GM04504 (cell line): ENCODE results near the gene SF3A1.

Experiments used
- DNase-seq: peaks from one replicate; pipeline ENCODE4 v3.0.0-alpha.2; 2012; ENCODE audit warnings: low read depth

Gene SF3A1

DNA sequence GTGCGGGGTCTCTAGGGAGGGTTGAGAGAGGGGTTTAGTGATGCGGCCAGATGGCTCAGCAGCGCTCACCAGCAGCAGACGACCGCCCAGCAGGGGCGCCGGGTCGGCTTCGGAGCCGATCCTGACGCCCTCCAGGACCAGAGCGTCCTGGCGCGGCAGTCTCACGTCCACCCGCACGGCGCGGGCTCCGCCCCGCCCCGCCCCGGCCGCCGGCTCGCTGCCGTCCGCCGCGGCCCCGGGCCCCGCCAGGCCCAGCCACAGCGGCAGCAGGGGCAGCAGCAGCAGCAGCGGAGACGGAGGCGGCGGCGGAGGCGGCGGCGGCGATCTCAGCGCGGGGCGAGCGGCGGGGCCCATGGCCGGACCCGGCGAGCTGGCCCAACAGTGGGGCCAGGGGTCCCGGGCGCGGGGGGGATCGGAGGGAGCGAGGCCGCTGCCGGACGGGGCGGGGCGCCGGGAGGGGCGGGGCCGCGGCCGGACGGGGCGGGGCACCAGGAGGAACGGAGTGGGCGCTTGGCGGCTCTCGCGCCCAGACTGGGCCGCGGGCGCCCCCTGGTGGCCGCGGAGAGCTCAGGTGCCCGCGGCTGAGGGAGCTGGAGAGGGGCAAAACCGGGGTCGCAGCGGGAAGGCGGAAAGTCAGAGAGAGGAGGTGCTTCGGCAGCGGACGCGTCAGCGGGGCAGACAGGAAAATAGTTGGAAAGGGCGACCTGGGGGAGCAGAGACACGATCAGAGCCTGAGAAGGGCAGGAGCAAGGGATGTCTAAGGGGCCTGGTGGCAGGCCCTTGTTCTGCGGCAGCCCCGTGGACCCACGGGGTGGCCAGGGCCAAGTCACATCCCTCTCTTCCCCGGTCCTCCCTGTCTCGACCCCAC is 30.5 kb upstream of the SF3A1 start, which contains the start of gene RNF215:
Gene RNF215 (minus strand): TSS at position 452 of the 868 bp plus-strand sequence. CDS start 98 bp downstream, at position 354.
- DNase-seq = peak; percentile 53

DNA sequence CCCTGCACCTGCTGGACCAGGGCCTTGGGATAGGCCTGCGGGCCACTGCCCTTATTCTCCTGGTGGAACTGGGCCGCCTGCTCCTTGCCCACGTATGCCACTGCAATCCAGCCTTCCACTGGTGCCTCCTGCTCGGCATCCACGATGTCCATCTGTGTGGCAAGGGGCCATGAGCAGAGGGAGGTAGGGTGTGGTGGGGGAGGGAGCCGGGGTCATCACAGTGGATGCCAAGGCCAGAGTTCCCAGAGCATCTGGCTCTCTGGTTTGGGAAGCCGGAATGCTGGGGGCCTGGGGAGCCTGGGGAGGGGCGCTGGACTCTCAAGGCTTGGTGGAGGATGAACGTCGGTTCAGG is 29.9 kb upstream of the SF3A1 start:
- DNase-seq = no peak

DNA sequence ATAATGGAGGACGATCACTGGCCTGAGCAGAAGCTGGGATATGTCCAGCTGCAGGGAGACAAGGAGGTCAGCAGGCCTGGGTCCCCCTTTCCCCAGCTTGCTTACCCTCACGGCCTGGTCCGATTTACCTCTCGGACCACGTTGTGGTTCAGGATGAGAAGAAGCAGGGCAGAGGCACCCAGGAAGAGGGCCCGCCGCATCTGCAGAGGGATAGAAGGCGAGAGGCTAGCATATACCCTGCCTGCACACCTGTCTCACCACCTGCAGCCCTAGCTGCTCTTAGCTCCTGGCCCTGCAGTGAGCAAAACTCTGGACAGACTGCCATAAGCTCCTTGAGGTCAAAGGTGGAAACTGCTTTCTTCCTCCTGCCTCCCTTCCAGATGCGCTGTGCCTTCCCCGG is 29.2 kb upstream of the SF3A1 start:
- no peak for DNase-seq

DNA sequence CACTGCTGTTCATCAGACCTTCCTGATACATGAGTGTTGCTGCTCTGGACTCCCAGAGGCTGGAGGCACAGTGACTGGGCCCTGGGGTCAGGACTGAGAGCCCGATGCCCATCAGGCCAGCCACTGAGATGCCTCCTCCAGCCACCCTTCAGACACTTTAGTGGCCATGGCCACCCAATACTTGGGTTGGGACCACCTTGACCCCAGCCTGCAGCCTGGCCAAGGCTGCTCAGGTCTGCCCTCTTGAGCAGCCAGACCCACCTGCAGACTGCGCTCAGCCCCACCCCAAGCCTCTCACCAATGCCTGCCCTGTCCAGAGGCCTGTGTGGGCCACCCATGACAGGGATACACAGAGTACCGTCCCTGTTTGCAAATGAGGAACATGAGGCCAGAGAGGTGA is 26.4 kb upstream of the SF3A1 start:
- DNase-seq = no peak

DNA sequence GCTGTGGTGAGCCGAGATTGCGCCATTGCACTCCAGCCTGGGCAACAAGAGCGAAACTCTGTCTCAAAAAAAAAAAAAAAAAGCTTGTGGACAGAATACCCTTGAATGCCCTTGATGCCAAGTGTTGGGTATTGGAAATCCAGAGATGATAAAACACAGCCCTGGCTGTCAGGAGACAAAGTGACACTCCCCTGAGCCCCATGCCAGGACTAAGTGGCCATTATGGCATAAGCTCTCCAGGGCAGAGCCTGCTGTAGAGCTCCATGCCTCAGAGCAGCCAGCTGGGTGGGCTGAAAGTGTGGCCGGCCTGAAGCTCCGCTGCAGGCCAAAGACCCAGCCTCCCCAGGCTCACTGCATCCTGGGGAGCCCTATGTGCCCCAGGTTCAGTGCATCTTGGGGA is 25.6 kb upstream of the SF3A1 start:
- DNase-seq = no peak

DNA sequence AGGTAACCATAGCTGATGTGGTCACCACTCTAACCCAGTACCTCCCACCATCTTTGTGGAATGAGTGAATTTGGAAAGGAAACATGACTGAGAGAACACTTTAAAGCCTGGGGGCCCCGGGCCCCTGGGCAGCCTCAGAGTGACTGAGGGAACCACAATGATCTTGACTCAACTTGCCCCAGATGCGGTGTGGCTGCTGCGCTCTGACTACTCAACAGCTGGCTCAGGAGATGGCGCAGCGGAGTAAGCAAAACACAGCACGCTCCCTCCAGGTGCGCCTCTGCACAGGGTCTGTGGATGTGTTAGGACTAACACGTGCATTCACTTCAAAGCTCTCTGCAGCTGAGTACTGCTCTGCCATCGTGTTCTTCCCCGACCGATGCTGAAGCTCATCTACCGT is 24.6 kb upstream of the SF3A1 start:
- no peak for DNase-seq

DNA sequence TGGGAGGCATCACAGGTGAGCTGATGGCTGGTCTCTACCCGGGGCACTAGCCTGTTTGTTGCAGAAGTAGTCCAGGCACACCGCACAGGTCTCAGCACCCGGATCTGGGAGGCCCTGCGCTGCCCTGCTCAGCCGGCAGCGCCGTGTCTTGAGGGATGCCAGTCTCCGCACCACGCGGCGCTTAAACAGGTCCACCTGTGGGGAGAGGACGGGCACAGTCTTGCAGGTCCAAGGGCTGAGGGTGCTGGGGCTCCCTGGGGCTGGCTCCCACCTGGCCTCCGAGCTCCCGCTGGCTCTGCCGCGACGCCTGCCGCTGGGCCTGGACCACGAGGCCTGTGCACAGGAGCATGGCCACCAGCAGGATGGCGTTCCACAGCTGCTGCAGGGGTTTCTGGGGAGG is 23.3 kb upstream of the SF3A1 start:
- no peak for DNase-seq

DNA sequence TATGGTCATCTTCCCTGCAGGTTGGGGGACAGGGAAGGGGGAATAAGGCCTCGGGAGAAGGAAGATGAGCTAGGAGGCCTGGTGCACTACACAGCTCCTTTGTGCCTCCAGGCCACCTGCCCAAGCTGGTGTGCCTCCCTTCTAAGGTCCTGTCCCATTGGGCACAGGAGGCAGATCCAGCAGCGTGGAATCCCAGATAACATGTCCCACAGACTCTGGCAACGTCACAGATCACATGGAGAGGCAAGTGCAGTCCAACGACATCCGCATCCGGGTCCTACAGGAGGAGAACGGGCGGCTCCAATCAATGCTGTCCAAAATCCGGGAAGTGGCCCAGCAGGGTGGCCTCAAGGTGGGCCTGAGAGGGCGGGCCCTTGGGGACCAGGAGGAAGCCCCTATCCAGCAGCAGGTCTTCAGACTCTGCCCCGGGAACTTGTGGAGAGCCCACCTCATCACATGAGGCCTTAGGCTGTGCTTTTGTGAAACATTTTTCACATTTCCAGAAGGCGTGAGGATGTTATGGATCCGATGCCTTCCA is 18.7 kb upstream of the SF3A1 start:
- DNase-seq = no peak

DNA sequence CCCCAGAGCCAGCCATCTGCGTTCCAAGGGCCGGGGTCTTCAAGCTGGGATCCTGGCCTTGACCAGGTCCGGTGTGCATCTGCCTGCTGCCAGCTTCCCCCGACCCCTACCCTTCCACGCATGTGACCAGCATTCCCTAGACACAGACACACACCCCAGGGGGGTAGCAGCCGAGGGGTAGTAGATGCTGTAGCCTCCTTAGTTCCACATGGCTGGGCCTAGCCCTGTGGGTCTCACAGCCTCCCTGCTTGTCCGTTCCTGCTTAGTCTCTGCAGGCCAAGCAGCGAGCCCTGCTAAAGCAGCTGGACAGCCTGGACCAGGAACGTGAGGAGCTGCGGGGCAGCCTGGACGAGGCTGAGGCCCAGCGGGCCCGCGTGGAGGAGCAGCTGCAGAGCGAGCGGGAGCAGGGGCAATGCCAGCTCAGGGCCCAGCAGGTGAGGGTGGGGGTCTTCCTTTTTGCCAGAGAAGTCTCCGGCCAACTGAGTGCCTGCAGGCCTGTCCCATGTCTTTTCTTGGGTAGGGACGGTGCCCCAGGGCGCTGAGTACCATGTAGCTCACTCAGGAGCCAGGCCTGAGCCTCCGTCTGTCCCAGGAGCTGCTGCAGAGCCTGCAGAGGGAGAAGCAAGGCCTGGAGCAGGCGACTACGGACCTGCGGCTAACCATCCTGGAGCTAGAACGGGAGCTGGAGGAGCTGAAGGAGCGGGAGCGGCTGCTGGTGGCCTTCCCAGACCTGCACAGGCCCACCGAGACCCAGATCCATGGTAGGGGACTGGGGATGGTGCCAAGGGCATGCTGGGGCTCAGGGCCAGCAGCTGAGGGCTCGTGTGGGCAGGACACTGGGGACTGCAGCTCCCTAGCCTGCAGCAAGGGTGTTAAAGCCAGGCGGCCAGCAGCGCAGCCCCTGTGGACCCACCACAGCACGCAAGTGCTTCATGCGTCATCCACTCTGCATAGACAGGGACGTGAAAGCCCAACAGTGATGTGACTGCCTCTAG is 16.9 kb upstream of the SF3A1 start:
- no peak for DNase-seq

DNA sequence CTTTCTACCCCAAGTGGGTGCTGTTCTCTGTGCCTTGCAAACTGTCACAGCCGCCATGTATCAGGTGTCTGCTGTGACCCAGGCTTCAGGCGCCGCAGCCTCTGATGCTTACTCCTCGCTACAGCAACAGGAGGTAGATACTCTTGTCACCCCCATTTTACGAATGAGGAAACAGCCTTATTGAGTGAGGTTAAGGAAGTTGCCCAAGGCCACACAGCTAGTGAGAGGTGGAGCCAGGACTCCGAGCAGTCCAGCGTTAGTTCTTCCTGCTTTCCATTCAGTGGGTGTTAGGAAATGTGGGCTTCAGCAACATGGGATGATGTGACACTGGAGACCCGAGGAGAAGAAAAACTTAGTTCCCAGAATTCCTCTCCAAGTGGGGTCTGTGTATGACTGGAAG is 16.2 kb upstream of the SF3A1 start:
- DNase-seq = no peak

DNA sequence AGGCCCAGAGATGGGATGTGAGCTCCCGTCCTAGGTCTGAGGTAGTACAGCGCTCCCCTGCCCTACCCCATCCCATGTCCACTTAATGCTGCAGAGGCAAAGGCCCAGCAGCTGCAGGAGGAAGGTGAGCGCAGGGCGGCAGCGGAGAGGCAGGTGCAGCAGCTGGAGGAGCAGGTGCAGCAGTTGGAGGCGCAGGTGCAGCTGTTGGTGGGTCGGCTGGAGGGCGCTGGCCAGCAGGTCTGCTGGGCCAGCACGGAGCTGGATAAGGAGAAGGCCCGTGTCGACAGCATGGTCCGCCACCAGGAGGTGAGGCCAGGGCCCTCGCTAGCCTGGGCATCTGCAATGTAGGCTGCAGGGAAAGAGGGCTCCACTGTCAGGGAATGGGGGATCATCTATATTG is 15.3 kb upstream of the SF3A1 start:
- no peak for DNase-seq

DNA sequence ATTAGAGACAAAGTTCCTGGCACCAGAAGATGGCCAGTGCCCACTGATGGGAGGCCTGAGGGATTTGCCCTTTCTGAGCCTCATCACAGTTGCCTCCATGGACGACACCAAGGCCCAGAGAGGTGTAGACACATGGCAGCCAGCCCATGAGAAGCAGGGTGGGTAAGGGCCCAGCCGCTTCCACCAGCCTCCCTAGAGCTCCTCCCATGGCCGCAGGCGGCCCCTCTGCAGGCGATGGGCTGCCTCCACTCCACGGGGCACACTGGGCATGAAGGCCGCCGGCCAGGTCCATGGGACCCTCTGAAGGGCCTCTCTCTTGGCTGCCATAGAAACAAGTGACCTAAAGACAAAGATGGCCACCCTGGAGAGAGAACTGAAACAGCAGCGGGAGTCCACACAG is 14.6 kb upstream of the SF3A1 start:
- no peak for DNase-seq

DNA sequence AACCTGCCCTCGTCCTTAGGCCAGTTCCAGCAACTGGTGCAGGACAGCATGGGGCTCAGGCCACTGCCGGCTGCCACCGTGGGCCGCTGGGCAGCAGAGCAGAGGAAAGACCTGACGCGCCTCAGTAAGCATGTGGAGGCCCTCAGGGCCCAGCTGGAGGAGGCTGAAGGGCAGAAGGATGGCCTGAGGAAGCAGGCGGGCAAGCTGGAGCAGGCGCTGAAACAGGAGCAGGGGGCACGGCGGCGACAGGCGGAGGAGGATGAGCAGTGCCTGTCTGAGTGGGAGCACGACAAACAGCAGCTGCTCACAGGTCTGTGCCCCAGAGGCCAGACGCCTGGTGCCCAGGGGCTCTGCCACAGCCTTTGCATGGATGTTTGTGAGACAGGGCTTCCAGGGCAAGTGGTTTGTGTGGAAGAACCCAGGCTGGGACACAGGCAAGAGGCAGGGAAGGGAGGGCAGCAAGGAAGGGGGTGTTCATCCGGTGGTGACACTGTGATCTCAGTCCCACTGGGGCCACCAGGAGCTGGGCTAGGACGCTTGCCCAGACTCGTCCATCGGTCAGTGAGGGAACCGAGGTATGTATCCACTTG is 14.0 kb upstream of the SF3A1 start:
- no peak for DNase-seq

DNA sequence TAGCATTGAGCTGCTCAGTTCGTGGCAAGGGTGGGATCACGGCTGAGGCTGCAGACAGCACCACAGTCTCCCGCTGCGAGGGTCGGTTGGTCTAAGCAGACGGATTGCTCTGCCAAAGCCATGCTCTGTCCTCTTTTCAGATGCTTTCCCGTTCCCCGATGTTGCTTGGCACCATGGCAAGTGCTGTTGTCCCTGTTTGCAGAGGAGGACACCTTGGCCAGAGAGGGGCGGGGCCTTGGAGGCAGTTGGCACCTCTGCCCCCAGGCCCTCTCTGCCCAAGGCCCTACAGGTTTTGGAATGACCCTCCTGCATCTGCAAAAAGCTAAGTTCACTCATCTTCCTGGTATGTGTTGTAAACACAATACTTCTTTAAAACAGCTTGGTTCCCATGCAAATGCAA is 11.7 kb upstream of the SF3A1 start:
- DNase-seq = no peak

DNA sequence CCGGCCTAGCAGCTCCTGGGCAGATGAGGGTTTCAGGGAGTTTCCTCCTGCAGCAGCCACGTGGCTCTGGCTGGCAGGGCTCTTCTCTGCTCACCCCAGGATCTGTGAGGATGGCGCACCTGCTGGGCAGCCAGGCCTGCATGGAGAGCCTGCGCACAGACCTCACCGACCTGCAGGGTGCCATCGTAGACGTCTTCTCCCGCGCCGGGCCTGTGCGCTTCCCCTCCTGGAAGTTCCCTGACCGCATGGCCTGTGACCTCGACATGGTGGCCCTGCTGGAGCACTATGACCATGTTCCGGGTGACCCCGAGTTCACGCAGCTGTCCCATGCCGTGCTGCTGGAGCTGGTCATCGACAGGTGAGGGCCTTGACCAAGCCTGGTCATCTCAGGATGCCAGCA is 9.2 kb upstream of the SF3A1 start:
- DNase-seq = no peak

DNA sequence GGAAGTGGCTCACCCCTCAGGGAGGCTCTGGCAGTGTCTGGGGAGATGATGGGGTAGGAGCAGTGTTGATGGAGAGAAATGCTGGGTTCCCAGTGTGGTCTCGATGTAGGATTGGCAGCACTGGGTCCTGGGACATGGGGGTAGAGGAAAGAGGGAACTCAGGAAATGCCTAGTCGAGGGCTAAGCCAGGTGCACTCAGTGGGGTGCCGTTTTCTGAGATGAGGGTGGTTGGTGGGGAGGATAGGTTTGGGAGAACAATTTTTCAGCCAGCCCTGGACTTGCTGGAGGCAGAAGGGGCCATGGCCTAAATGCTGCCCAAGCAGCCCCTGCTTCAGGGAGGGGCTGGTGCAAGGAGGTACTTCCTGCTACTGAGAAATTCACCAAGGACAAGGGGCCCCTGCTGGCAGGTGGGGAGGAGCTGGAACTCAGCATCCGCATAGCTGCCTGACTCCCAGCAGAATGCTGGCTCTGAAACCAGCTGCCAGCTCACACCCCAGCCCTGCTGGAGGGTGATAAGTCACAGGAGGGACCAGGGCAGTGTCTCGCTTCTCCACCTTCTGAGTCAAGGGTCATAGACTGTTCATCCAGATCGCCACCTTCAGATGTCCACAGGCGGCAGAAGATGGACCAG is 6.1 kb upstream of the SF3A1 start:
- DNase-seq = no peak

DNA sequence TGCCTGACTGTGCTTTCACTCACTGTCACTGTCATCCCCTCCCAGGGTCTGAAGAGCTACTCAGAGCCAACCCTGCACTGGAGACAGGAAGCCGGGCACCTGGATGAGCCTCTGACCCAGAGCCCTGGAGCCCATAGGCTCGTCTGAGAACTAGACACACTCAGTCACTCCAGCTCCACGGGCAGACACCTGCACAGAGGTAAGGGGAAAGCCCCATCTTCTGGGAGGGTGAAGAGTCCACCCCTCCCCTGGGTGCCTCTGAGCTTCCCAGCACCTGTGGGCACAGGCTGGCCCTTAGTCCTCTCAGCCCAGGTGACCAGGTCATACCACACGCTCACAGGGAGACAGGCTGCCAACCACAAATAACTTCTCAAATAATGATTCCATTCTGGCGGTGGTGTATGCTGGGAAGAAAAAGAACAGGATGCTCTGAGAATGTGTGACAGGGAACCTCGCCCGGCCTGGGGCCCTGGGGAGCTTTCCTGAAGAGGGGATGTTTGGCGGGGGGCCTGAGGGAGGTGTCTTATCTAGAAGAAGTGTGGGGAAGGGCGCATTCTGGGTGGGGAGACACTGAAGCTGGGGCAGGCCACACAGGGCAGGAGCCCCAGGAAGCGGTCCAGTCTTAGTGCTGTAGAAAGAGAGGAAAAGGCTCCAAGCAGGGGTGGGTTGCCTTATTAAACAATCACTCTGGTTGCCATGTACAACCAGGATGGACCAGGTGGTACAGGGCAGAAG is 5.4 kb upstream of the SF3A1 start:
- DNase-seq = no peak

DNA sequence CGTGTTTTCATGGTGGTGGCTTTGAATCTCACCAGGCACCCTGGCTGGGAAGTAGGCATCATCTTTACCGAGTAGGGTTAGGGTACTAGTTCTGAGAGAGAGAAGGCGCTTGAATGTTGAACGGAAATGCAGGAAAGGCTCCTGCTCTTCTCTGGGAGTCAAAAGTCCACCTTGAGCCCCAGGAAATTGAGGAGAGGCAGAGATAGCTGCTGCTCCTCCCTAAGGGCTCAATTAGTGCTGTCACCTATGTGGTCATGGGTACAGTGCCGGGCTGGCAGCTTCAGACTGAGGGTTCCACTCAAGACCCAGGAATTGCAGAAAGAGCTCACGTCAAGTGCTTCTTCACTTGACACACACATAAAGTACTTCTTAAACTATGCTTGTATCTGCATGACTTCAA is 1.8 kb upstream of the SF3A1 start:
- no peak for DNase-seq

DNA sequence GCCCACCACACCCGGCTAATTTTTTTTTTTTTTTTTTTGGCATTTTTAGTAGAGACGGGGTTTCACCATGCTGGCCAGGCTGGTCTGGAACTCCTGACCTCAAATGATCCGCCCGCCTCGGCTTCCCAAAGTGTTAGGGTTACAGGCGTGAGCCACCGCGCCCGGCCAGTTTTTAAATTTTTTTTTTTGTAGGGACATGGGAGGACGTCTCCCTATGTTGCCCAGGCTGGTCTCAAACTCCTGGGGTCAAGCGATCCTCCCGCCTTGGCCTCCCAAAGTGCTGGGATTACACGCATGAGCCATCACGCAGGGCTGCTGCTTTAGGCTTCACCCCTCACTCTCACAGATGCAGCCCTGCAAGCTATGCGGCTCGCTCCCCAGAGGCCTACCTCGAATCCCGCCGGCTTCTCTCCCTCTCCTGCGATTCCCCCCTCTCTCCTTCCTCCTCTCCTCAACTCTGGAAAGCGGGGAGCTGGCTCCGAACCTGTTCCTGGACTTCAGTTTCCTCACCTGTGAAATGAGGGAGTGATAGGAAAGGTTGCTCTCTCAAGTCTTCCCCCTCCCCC is 1.0 kb upstream of the SF3A1 start:
- no peak for DNase-seq

DNA sequence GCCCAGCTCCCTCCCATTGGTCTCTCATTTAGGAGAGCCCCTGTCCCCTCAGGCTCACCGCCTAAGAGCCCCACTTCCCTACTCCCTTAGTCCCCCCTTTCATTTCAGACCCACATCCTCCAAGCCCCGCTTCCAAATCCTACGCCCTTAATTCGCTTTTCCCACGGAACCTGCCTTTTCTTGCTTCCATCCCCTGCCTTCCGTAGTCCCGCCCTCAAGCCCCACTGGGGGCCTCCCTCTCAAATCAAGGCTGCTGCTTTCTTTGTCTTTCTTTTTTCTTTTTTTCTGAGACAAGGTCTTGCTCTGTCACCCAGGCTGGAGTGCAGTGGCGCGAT is 509 bp upstream of the SF3A1 start:
- DNase-seq = no peak

DNA sequence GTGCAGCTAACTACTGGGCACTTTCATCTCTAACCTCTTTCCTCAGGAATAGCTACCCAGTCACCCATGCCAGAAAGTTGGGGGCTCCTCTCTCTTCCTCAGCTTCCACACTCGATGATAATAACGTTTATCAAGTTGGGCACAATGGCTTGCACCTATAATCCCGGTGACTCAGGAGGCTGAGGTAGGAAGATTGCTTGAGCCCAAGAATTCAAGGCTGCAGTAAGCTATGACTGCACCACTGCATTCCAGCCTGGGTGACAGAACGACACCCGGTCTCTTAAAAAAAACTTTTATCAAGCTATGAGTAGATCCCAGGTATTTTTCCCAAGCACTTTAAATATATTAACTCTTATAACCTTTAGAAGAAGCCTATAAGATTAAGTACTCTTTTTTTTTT is 2.0 kb downstream of the SF3A1 start:
- DNase-seq = no peak
